Mucosa of descending colon (tissue), 3 donors: ENCODE results near the gene PI4KA. TPM values are rescaled to one million over a fixed set of nuclear protein-coding genes. Genes with fewer than 3 reads are reported as not detected.
"Not testable (repeated sequence)": the region's sequence is repeated elsewhere in the genome, so short reads cannot be mapped to it uniquely, and the experiment has no call there.

ENCODE experiments used
- ATAC-seq: fragments of 200-7000 bp; cut with Tn5 transposase; one replicate; pipeline ENCODE4 v1.9.1; 2020; ENCODE audit warnings: mild to moderate bottlenecking, moderate library complexity
- DNase-seq, 3 donors: peaks; one replicate each; pipeline ENCODE4 v3.0.0-alpha.2; 2020
- H3K36me3 ChIP-seq: fragments of 200-600 bp; one replicate; pipeline ENCODE4 v1.8.0; 2021; ENCODE audit warnings: low read depth, mild to moderate bottlenecking
- H3K4me1 ChIP-seq: fragments of 200-600 bp; one replicate; pipeline ENCODE4 v1.8.0; 2021; ENCODE audit warnings: low read depth, mild to moderate bottlenecking
- H3K4me3 ChIP-seq: fragments of 200-600 bp; one replicate; pipeline ENCODE4 v1.8.0; 2021; ENCODE audit warnings: mild to moderate bottlenecking
- H3K9me3 ChIP-seq: fragments of 200-600 bp; one replicate; pipeline ENCODE4 v1.8.0; 2021; ENCODE audit warnings: mild to moderate bottlenecking
- intact Hi-C, 2 donors: fragments of 100-400 bp; cut with DNase I in 1 of 2; cut with micrococcal nuclease in 1 of 2; formaldehyde crosslinking; loops; one replicate each; pipeline versions ENCODE4 v1.11.0 to v1.11.1; 2022; cut with DNase I, micrococcal nuclease
- total RNA-seq, 3 donors: library from RNA; stranded (reverse); fragmentation: NEBNext Ultra II Directional in 2 of 3; extraction: Animal tissue kit (Norgen Biotek cat#: 25700) in 2 of 3; gene quantifications; one replicate each; pipeline versions ENCODE4 v1.2.1 to v1.2.4, GENCODE V29; 2021 to 2023
- TF ChIP-seq, protein P1 (sequence below): fragments of 200-600 bp; IDR thresholded peaks from one replicate; pipeline ENCODE4 v1.8.0; 2022; ENCODE audit warnings: antibody characterized with exemption, mild to moderate bottlenecking
- donor health status: DM: no; HTN: no; CAD: no; lungs with moderate emphysema.
- donor health status: DM: no; HTN: no; CAD: no.
- donor health status: DM: no; HTN: yes; CAD: no.

Gene PI4KA
- total RNA-seq, 3 donors from 2014 or later = 77.7 to 130 (median 95.0) TPM

DNA sequence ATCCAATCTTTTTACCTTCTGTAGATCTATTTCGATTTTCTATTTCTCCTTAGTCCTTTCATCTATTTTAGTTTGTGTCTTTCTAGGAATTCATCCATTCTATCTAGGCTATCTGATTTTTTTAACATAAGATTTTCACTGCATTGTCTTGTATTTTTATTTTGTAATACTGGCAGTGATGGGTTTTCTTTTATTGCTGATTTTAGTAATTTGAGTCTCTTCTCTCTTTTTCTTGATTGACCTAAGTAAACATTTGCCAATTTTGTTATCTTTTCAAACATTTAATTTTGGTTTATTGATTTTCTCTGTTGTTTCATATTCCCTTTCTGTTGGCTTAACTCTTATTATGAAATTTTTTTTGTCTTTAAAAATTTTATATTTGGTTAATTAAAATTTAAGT is 192.1 kb downstream of the PI4KA start:
- intact Hi-C loops = no loop called here
- DNase-seq = no peak
- TF ChIP-seq, protein P1, sequence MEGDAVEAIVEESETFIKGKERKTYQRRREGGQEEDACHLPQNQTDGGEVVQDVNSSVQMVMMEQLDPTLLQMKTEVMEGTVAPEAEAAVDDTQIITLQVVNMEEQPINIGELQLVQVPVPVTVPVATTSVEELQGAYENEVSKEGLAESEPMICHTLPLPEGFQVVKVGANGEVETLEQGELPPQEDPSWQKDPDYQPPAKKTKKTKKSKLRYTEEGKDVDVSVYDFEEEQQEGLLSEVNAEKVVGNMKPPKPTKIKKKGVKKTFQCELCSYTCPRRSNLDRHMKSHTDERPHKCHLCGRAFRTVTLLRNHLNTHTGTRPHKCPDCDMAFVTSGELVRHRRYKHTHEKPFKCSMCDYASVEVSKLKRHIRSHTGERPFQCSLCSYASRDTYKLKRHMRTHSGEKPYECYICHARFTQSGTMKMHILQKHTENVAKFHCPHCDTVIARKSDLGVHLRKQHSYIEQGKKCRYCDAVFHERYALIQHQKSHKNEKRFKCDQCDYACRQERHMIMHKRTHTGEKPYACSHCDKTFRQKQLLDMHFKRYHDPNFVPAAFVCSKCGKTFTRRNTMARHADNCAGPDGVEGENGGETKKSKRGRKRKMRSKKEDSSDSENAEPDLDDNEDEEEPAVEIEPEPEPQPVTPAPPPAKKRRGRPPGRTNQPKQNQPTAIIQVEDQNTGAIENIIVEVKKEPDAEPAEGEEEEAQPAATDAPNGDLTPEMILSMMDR = no peak

DNA sequence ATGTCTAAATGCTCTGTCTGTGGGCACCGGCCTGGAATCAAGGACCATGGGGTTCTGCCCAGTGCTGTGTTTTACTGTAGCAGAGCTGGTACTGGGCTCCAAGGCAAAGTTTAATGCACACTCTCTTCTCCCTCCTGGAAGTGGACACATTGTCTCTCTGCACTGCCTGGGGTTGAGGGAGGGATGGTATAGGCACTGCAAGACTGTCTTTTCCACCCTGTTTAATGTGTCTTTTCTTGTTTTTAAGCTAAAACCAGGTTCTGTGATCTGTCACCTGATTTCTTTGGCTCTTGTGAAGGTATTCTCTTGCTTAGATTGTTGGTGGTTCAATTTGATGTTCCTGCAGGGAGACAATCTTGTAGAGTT is 194.0 kb downstream of the PI4KA start:
- no peaks in the 10 kb centered on the region for H3K36me3 ChIP-seq
- no peaks in the 10 kb centered on the region for H3K4me1 ChIP-seq
- H3K4me3 ChIP-seq = no peak overlapping the region
- TF ChIP-seq, protein P1 = no peak
- intact Hi-C loops = no loop called here
- no peaks in the 10 kb centered on the region for H3K9me3 ChIP-seq
- DNase-seq = no peak
- ATAC-seq = no peak

More for the DNA sequence above, 192.1 kb downstream of the PI4KA start:
- no peak overlapping the region for H3K4me3 ChIP-seq
- no peaks in the 10 kb centered on the region for H3K9me3 ChIP-seq
- no peaks in the 10 kb centered on the region for H3K4me1 ChIP-seq
- no peaks in the 10 kb centered on the region for H3K36me3 ChIP-seq
- ATAC-seq = no peak

DNA sequence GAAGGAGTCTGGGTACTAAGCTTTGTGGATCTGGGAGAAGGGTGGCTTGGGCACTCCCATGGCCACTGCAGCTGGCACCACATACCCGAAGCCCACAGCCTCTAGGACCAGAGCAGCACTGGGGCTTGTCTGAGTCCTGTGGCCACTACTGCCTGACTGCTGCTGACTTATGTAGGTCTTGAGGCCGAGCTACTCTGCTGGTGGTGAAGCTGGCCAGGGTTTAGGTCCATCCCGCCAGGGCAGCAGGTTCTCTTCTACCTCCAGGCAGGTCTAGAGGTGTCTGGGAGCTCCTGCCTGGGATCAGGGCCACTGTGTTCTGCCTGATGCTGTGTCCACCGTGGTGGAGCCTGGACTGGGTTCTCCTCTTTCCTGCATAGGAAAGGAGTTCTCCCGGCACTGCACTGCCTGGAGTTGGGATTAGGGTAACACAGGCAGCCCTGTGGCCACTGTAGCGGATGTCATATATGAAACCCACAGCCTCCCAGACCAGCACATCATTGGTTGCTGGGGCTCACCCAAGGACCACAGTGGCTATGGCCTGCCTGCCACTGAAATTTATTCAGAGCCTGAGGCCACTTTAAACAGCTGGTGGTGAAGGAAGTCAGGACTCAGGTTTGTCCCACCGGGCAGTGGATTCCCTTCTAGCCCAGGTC is 194.5 kb downstream of the PI4KA start:
- no peaks in the 10 kb centered on the region for H3K4me1 ChIP-seq
- no peak for DNase-seq
- H3K36me3 ChIP-seq = no peaks in the 10 kb centered on the region
- H3K4me3 ChIP-seq = no peak overlapping the region
- ATAC-seq = no peak
- intact Hi-C loops = no loop called here
- TF ChIP-seq, protein P1 = no peak
- H3K9me3 ChIP-seq = no peaks in the 10 kb centered on the region

DNA sequence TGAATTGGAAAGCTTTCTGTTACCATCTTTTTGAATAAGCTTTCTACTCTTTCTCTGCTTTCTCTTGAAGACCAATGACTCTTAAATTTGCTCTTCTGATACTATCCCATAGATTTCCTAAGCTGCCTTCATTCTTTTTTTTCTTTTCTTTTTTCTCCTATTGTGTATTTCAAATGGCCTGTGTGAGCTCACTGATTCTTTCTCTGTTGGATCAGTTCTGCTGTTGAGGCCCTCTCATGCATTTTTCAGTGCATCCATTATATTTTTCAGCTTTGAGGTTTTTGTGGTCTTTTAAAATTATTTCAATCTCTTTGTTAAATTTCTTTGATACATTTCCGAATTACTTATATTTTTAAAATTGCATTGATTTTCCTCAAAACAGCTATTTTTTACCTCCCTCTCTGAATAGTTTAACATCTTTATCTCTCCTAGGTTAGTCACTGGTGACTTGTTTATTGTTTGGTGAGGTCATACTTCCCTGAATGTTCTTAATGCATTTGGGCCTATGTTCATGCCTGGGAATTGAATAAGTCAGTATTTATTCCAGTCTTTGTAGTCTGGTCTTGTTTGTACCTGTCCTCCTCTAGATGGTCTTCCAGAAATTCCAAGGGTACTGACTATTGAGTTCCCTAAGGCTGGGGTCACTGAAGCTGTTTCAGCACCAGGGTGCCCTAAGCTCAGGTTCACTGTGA is 195.3 kb downstream of the PI4KA start:
- no peaks in the 10 kb centered on the region for H3K4me1 ChIP-seq
- no peak for DNase-seq
- H3K36me3 ChIP-seq = no peaks in the 10 kb centered on the region
- H3K9me3 ChIP-seq = no peaks in the 10 kb centered on the region
- intact Hi-C loops = no loop called here
- TF ChIP-seq, protein P1 = no peak
- no peak overlapping the region for H3K4me3 ChIP-seq
- ATAC-seq = no peak

DNA sequence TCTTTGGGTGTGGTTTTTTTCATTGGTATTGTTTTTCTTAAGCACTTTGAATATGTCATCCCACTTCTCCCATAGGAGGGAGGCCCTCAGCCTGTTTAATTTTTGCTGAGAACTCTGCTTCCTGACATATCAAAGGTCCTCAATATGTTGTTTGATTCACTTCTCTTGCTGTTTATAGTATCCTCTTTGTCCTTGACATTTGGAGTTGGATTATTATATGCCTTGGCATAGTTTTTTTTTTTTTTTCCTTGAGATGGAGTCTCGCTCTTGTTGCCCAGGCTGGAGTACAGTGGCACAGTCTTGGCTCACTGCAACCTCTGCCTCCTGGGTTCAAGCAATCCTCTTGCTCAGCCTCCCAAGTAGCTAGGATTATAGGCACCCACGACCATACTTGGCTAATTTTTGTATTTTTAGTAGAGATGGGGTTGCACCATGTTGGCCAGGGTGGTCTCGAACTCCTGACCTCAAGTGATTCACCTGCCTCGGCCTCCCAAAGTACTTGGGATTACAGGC is 196.0 kb downstream of the PI4KA start:
- intact Hi-C loops, H3K36me3 ChIP-seq, H3K4me1 ChIP-seq, H3K9me3 ChIP-seq, H3K4me3 ChIP-seq, DNase-seq, ATAC-seq: not testable (repeated sequence)

DNA sequence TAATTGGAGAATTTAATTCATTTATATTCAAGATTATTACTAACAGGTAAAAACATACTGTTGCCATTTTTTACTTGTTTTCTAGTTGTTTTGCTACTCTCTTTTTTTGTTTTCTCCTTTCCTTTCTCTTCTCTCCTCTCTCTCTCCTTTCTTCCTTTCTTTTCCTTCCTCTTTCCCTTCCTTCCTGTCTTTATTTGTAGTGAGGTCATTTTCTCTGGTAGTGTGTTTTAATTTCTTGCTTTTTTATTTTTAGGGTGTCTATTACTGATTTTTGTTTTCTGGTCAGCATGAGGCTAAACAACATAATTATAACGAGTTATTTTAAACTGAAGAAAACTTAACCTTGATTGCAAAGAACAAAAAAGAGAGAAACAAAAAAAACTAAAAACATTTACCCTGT is 197.1 kb downstream of the PI4KA start:
- intact Hi-C loops = no loop called here
- H3K36me3 ChIP-seq = no peaks in the 10 kb centered on the region
- no peak for ATAC-seq

More for the DNA sequence above, 197.1 kb downstream of the PI4KA start:
- H3K4me3 ChIP-seq = no peak overlapping the region
- H3K4me1 ChIP-seq = no peaks in the 10 kb centered on the region
- DNase-seq = no peak
- H3K9me3 ChIP-seq = no peaks in the 10 kb centered on the region
- TF ChIP-seq, protein P1 = no peak
